HL-60 (cell line): ENCODE data around the gene CNTNAP2.

ENCODE experiments used
- CTCF ChIP-seq: IDR thresholded peaks from one replicate; pipeline ENCODE4 v1.5.1; 2011; ENCODE audit warnings: low read length, control low read depth, inconsistent platforms; ENCODE audit not compliant: insufficient read depth
- GABPA ChIP-seq: IDR thresholded peaks from 2 replicates; pipeline ENCODE4 v1.6.1; 2012; ENCODE audit warnings: low read depth

- TF ChIP-seq CTCF, result no peak
- TF ChIP-seq GABPA, result no peak
Observed at GRCh38 chr7:148147438-148147837, 2030.8 kb downstream of the CNTNAP2 start.
